ENCODE measurements around the gene TMEM82. TPM values are rescaled to one million over a fixed set of nuclear protein-coding genes. Genes with fewer than 3 reads are reported as not detected.

The TMEM82 gene
- total and polyA plus RNA-seq, 2 experiments from 2014 or later = 0.42 TPM; not detected in 1

GRCh38 chr1:15733726-15734226 is 8.5 kb upstream of the TMEM82 start:
- peaks cover 9% of the 10 kb centered on the region for H3K27me3 Mint-ChIP-seq (ENCODE audit: insufficient read depth, low read depth, poor library complexity)
- Histone ChIP-seq H3K79me2 (replicated peaks; ENCODE audit: insufficient read depth) (no peaks in the 10 kb centered on the region), H3K4me3 (no peak overlapping the region), H3K27me3 (ENCODE audit: insufficient read depth) (no peaks in the 10 kb centered on the region), H3F3A (replicated peaks; ENCODE audit: low read depth) (no peaks in the 10 kb centered on the region), H3K27ac (ENCODE audit: low read depth) (no peak overlapping the region), H3K4me2 (no peak overlapping the region), H4K20me1 (replicated peaks; ENCODE audit: insufficient read depth) (no peaks in the 10 kb centered on the region), H3K36me3 (ENCODE audit: insufficient read depth) (no peaks in the 10 kb centered on the region), H3K4me1 (ENCODE audit: insufficient read depth) (no peaks in the 10 kb centered on the region), H2AFZ (no peak overlapping the region), H3K9me2 (ENCODE audit: insufficient read depth) (no peaks in the 10 kb centered on the region)
- H3K9me3 Mint-ChIP-seq = no peaks in the 10 kb centered on the region
- ATAC-seq (no peak), DNase-seq (ENCODE audit: low spot score) (no peak)
- H3K4me1 Mint-ChIP-seq = 0 out of 3 replicates have a peak, but pooled peaks cover 2% of the 10 kb centered on the region
- H3K4me3 Mint-ChIP-seq = no peak overlapping the region
- no peak for TF ChIP-seq EZH2 (IDR thresholded peaks at IDR 0.05; ENCODE audit: low read depth, unreplicated experiment)
- TF ChIP-seq ZNF114 (CRISPR knock-in tag; IDR thresholded peaks at IDR 0.05) = no peak
- TF ChIP-seq, protein P1, sequence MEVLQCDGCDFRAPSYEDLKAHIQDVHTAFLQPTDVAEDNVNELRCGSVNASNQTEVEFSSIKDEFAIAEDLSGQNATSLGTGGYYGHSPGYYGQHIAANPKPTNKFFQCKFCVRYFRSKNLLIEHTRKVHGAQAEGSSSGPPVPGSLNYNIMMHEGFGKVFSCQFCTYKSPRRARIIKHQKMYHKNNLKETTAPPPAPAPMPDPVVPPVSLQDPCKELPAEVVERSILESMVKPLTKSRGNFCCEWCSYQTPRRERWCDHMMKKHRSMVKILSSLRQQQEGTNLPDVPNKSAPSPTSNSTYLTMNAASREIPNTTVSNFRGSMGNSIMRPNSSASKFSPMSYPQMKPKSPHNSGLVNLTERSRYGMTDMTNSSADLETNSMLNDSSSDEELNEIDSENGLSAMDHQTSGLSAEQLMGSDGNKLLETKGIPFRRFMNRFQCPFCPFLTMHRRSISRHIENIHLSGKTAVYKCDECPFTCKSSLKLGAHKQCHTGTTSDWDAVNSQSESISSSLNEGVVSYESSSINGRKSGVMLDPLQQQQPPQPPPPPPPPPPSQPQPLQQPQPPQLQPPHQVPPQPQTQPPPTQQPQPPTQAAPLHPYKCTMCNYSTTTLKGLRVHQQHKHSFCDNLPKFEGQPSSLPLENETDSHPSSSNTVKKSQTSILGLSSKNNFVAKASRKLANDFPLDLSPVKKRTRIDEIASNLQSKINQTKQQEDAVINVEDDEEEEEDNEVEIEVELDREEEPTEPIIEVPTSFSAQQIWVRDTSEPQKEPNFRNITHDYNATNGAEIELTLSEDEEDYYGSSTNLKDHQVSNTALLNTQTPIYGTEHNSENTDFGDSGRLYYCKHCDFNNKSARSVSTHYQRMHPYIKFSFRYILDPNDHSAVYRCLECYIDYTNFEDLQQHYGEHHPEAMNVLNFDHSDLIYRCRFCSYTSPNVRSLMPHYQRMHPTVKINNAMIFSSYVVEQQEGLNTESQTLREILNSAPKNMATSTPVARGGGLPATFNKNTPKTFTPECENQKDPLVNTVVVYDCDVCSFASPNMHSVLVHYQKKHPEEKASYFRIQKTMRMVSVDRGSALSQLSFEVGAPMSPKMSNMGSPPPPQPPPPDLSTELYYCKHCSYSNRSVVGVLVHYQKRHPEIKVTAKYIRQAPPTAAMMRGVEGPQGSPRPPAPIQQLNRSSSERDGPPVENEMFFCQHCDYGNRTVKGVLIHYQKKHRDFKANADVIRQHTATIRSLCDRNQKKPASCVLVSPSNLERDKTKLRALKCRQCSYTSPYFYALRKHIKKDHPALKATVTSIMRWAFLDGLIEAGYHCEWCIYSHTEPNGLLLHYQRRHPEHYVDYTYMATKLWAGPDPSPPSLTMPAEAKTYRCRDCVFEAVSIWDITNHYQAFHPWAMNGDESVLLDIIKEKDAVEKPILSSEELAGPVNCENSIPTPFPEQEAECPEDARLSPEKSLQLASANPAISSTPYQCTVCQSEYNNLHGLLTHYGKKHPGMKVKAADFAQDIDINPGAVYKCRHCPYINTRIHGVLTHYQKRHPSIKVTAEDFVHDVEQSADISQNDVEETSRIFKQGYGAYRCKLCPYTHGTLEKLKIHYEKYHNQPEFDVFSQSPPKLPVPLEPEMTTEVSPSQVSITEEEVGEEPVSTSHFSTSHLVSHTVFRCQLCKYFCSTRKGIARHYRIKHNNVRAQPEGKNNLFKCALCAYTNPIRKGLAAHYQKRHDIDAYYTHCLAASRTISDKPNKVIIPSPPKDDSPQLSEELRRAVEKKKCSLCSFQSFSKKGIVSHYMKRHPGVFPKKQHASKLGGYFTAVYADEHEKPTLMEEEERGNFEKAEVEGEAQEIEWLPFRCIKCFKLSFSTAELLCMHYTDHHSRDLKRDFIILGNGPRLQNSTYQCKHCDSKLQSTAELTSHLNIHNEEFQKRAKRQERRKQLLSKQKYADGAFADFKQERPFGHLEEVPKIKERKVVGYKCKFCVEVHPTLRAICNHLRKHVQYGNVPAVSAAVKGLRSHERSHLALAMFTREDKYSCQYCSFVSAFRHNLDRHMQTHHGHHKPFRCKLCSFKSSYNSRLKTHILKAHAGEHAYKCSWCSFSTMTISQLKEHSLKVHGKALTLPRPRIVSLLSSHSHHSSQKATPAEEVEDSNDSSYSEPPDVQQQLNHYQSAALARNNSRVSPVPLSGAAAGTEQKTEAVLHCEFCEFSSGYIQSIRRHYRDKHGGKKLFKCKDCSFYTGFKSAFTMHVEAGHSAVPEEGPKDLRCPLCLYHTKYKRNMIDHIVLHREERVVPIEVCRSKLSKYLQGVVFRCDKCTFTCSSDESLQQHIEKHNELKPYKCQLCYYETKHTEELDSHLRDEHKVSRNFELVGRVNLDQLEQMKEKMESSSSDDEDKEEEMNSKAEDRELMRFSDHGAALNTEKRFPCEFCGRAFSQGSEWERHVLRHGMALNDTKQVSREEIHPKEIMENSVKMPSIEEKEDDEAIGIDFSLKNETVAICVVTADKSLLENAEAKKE (CRISPR knock-in tag; IDR thresholded peaks at IDR 0.05) = no peak
- no peak for TF ChIP-seq EZH2phosphoT487 (IDR thresholded peaks at IDR 0.05; ENCODE audit: unreplicated experiment)
- TF ChIP-seq, protein P2, sequence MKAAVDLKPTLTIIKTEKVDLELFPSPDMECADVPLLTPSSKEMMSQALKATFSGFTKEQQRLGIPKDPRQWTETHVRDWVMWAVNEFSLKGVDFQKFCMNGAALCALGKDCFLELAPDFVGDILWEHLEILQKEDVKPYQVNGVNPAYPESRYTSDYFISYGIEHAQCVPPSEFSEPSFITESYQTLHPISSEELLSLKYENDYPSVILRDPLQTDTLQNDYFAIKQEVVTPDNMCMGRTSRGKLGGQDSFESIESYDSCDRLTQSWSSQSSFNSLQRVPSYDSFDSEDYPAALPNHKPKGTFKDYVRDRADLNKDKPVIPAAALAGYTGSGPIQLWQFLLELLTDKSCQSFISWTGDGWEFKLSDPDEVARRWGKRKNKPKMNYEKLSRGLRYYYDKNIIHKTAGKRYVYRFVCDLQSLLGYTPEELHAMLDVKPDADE (IDR thresholded peaks at IDR 0.05) = no peak
- TF ChIP-seq CREB1 (CRISPR knock-in tag; IDR thresholded peaks at IDR 0.05; ENCODE audit: low read depth) = no peak
- TF ChIP-seq STAT1 (IDR thresholded peaks at IDR 0.05; ENCODE audit: unreplicated experiment) = no peak
- no peak for TF ChIP-seq POLR2AphosphoS5 (IDR thresholded peaks at IDR 0.05; ENCODE audit: low read depth)
- TF ChIP-seq JUNB (IDR thresholded peaks at IDR 0.05; ENCODE audit: unreplicated experiment) = no peak
- H3K36me3 Mint-ChIP-seq (ENCODE audit: low read depth) = peaks cover 19% of the 10 kb centered on the region; the same call in 2 of the 3 replicates
- no peak overlapping the region for H3K27ac Mint-ChIP-seq

Data from GM23338 (cell line).